K562 (cell line): ENCODE measurements around the gene VILL. TPM values are rescaled to one million over a fixed set of nuclear protein-coding genes. Genes with fewer than 3 reads are reported as not detected.

Source experiments
- ATAC-seq: fragments of 200-7000 bp; cut with Tn5 transposase; 3 replicates; pipeline ENCODE4 v1.9.1; 2020; ENCODE audit warnings: moderate library complexity
- BruUV-seq: library from RNA; stranded (reverse); fragments of 400-500 nt; replicated peaks from 2 replicates; lab custom pipeline; 2021; lab: Mats Ljungman, UMichigan
- CTCF ChIA-PET: fragments of 300-600 bp; formaldehyde crosslinking; extraction: SDS; loops from one replicate; lab custom pipeline; 2021; ENCODE audit warnings: low intra/inter-chr PET ratio; lab: Yijun Ruan, JAX
- POLR2A ChIA-PET: fragments of 300-600, 350-650 bp; sonication (Branson Sonifier 250); formaldehyde crosslinking; extraction: SDS; loops from one replicate; lab custom pipeline; 2021; ENCODE audit warnings: antibody characterized with exemption, inconsistent platforms; lab: Yijun Ruan, JAX
- DNase-seq, 4 experiments: peaks; one replicate each; pipeline versions ENCODE4 v3.0.0 to v3.0.0-alpha.2; 2011 to 2018; ENCODE audit warnings: low spot score in 3 of 4, mixed read lengths in 3 of 4; ENCODE audit errors: extremely low read depth in 1 of 4
- FAIRE-seq: peaks from 2 replicates; lab custom pipeline; 2011; peaks lifted over from hg19 to GRCh38; lab: Jason Lieb, UNC
- H2AFZ ChIP-seq: 2 replicates; pipeline ENCODE4 v1.6.0; 2011; ENCODE audit warnings: low read depth, low read length, control low read depth, inconsistent platforms
- H3K27ac ChIP-seq: fragments of 200-600 bp; 3 replicates; pipeline ENCODE4 v1.8.0; 2011; ENCODE audit warnings: low read depth, mild to moderate bottlenecking, control low read depth, inconsistent platforms, low read length, moderate library complexity, mixed read lengths; ENCODE audit errors: extremely low read depth
- H3K27me3 ChIP-seq, 2 experiments: fragments of 300-600 bp in 1 of 2; 2 replicates in 1 of 2; 3 replicates in 1 of 2; pipeline versions ENCODE4 v1.6.0 to v1.8.0; 2011; ENCODE audit warnings: inconsistent platforms in 2 of 2, low read length in 2 of 2, mild to moderate bottlenecking in 1 of 2, mixed read lengths in 1 of 2, moderate library complexity in 1 of 2; ENCODE audit not compliant: control insufficient read depth in 2 of 2, insufficient read depth in 2 of 2
- H3K36me3 ChIP-seq: fragments of 300-600 bp; 3 replicates; pipeline ENCODE4 v1.8.0; 2011; ENCODE audit warnings: mild to moderate bottlenecking, low read length, inconsistent platforms; ENCODE audit not compliant: control insufficient read depth, insufficient read depth
- H3K4me1 ChIP-seq, 2 experiments: fragments of 200-600 bp in 1 of 2; replicated peaks in 1 of 2; 2 replicates in 1 of 2; 3 replicates in 1 of 2; pipeline versions ENCODE4 v1.5.1 to v1.8.0; 2011; ENCODE audit warnings: inconsistent platforms in 2 of 2, low read length in 2 of 2, mild to moderate bottlenecking in 1 of 2, mixed read lengths in 1 of 2, moderate library complexity in 1 of 2; ENCODE audit not compliant: control insufficient read depth in 2 of 2, insufficient read depth in 2 of 2
- H3K4me2 ChIP-seq: 2 replicates; pipeline ENCODE4 v1.6.1; 2011; ENCODE audit warnings: low read length, control low read depth, inconsistent platforms, mixed read lengths; ENCODE audit not compliant: insufficient read depth
- H3K4me3 ChIP-seq: fragments of 200-600 bp; sonication (generic), shearing (Covaris generic); 2 replicates; pipeline ENCODE4 v1.5.1; 2016; ENCODE audit warnings: control low read depth, inconsistent platforms
- H3K79me2 ChIP-seq: fragments of 200-600 bp; 3 replicates; pipeline ENCODE4 v1.8.0; 2011; ENCODE audit warnings: low read length, inconsistent platforms; ENCODE audit not compliant: control insufficient read depth, insufficient read depth
- H3K9ac ChIP-seq, 2 experiments: 2 replicates each; pipeline versions ENCODE4 v1.6.0 to v1.6.1; 2011; ENCODE audit warnings: low read depth in 2 of 2, low read length in 2 of 2, control low read depth in 1 of 2, inconsistent platforms in 1 of 2, mild to moderate bottlenecking in 1 of 2, mixed read lengths in 1 of 2; ENCODE audit not compliant: insufficient read depth in 1 of 2
- H3K9me1 ChIP-seq: one replicate; pipeline ENCODE4 v1.6.0; 2011; ENCODE audit warnings: inconsistent platforms, mild to moderate bottlenecking, low read length, moderate library complexity; ENCODE audit not compliant: control insufficient read depth, insufficient read depth
- H3K9me3 ChIP-seq: replicated peaks from 2 replicates; pipeline ENCODE4 v1.5.1; 2011; ENCODE audit warnings: low read depth, low read length, inconsistent platforms; ENCODE audit not compliant: control insufficient read depth, insufficient read depth
- H4K20me1 ChIP-seq: replicated peaks from 2 replicates; pipeline ENCODE4 v1.6.1; 2011; ENCODE audit warnings: low read length, inconsistent platforms, mixed read lengths; ENCODE audit not compliant: control insufficient read depth, insufficient read depth
- BRD9 ChIP-seq: fragments of 450-650 bp; IDR thresholded peaks from 2 replicates; pipeline ENCODE4 v1.6.1; 2018; ENCODE audit warnings: low read depth; ENCODE audit not compliant: partially characterized antibody
- CBFA2T2 ChIP-seq: fragments of 450-650 bp; conservative IDR thresholded peaks from 2 replicates; pipeline ENCODE4 v1.6.1; 2017; ENCODE audit warnings: mild to moderate bottlenecking
- CBFA2T3 ChIP-seq: fragments of 450-650 bp; IDR thresholded peaks from 2 replicates; pipeline ENCODE4 v1.6.1; 2017
- ETV1 ChIP-seq: fragments of 450-650 bp; conservative IDR thresholded peaks from 2 replicates; pipeline ENCODE4 v1.6.1; 2016; ENCODE audit warnings: missing genetic modification characterization, control low read depth, low read depth, missing compliant biosample characterization
- MIER1 ChIP-seq: fragments of 450-650 bp; IDR thresholded peaks from 2 replicates; pipeline ENCODE4 v1.6.1; 2016; ENCODE audit warnings: antibody characterized with exemption, mild to moderate bottlenecking, low read depth
- NBN ChIP-seq: fragments of 450-650 bp; IDR thresholded peaks from 2 replicates; pipeline ENCODE4 v1.6.1; 2016; ENCODE audit warnings: low read depth, mild to moderate bottlenecking
- SRSF7 ChIP-seq: fragments of 200-400 bp; formaldehyde crosslinking; optimal IDR thresholded peaks from 2 replicates; pipeline ENCODE3; 2017; ENCODE audit warnings: mild to moderate bottlenecking, low read depth, low read length
- TRIM28 ChIP-seq: fragments of 450-650 bp; IDR thresholded peaks from 2 replicates; pipeline ENCODE4 v1.6.1; 2017
- U2AF2 ChIP-seq: fragments of 200-400 bp; formaldehyde crosslinking; optimal IDR thresholded peaks from 2 replicates; pipeline ENCODE3; 2017; ENCODE audit warnings: low read depth, mild to moderate bottlenecking, low read length
- ZNF184 ChIP-seq: sonication (generic); formaldehyde crosslinking; IDR thresholded peaks from 2 replicates; pipeline ENCODE4 v1.5.0; 2020; ENCODE audit warnings: missing genetic modification reagents
- ZSCAN29 ChIP-seq: fragments of 450-650 bp; IDR thresholded peaks from 2 replicates; pipeline ENCODE4 v1.6.1; 2017
- WGBS: fragments of 100-300 bp; shearing (Covaris generic); methylation state at CpG from one replicate; pipeline ENCODE4 v1.1.6; 2016; ENCODE audit warnings: low coverage, mixed read lengths; ENCODE audit not compliant: insufficient coverage; ENCODE audit errors: missing lambda C conversion rate; 5-methylcytosine and 5-hydroxymethylcytosine counted together
- in situ Hi-C: fragments of 300-500 bp; cut with MboI; formaldehyde crosslinking; loops from 4 replicates; pipeline ENCODE4 v1.15.0; 2018; ENCODE audit warnings: inconsistent platforms, mixed read lengths
- intact Hi-C: fragments of 100-400 bp; cut with micrococcal nuclease; formaldehyde crosslinking; loops from 2 replicates; pipeline ENCODE4 v1.14.2; 2022
- polyA plus RNA-seq, 8 experiments: library from polyadenylated mRNA; depleted of rRNA in 4 of 8; stranded (reverse) in 5 of 8; unstranded in 3 of 8; fragments of >200 nt; fragmentation: Nextera tagmentation in 2 of 8; fragmentation: Illumina TruSeq in 1 of 8; extraction: Ambion mirVana in 2 of 8; extraction: Trizol in 1 of 8; gene quantifications; 2 replicates each; pipeline versions ENCODE4 v1.2.1 to v1.2.3, GENCODE V29; 2011 to 2014; ENCODE audit warnings: inconsistent platforms in 1 of 8, missing spikeins in 1 of 8
- total RNA-seq, 7 experiments: library from RNA; depleted of rRNA in 6 of 7; stranded (reverse); fragments of >200 nt in 6 of 7; fragmentation: Illumina TruSeq in 2 of 7; extraction: Trizol in 2 of 7; gene quantifications; 2 replicates each; pipeline versions ENCODE4 v1.2.1 to v1.2.3, GENCODE V29; 2011 to 2021; ENCODE audit warnings: low replicate concordance in 1 of 7

Gene VILL
- total and polyA plus RNA-seq, 9 of the 15 experiments (the other 6 are each of a cell fraction or from before 2014, with no cell fraction given) = 0.11 to 16.0 (median 8.8) TPM

DNA sequence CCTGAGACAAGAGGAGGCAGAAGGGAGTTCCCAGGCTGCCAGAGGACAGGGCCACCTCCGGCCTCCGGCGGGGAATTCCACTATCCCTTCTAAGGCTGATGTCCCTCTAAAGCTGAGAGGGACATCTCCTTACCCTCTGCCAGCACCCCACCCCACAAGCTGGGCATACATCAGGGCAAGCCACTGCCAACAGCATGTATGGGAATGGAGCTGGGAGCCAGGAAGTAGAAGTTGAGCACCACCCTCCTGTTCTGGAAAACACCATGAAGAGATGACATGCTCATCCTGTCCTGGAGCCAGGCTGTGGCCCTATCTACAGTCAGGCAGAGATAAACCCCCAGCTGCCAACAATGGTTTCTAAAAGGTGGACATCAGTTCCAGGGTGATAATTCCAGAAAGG lies 31.7 kb downstream of the VILL start:
- Histone ChIP-seq H3K9ac (peak overlapping the region in 1 of 2 experiments; percentile 11; a peak in 1 of 4 replicates), H2AFZ (no peak overlapping the region), H3K9me3 (no peaks in the 10 kb centered on the region), H3K4me1 (peaks cover 62 to 65% of the 10 kb centered on the region in 2 experiments), H3K79me2 (peaks cover 35% of the 10 kb centered on the region), H3K4me2 (no peak overlapping the region), H4K20me1 (no peaks in the 10 kb centered on the region), H3K27ac (no peak overlapping the region), H3K27me3 (no peaks in the 10 kb centered on the region), H3K4me3 (no peak overlapping the region), H3K9me1 (peaks cover 4% of the 10 kb centered on the region), H3K36me3 (peaks cover 7% of the 10 kb centered on the region; the same call in 1 of the 3 replicates)
- ChIA-PET CTCF (no interaction called here), POLR2A (interaction anchor here (0.7 kb wide), 1 partner anchor 9 kb away, joined by 3 read pairs; no protein-coding TSS in a partner anchor)
- BruUV-seq = no TSS peak
- DNase-seq (no peak), ATAC-seq (no peak), FAIRE-seq (peak; percentile 15)
- 57% methylated on average over 3 of the region's 3 CpGs for WGBS
- TF ChIP-seq U2AF2 (no peak), ZSCAN29 (no peak), TRIM28 (no peak), BRD9 (no peak), ETV1 (no peak), NBN (no peak), CBFA2T3 (peak; percentile 44), MIER1 (no peak), CBFA2T2 (peak; percentile 31; the same call in 1 of the 2 replicates), ZNF184 (no peak), SRSF7 (no peak)
- intact Hi-C loops (no loop called here), in situ Hi-C loops (no loop called here)
